ENCODE data around the gene GAREM1.

DNA sequence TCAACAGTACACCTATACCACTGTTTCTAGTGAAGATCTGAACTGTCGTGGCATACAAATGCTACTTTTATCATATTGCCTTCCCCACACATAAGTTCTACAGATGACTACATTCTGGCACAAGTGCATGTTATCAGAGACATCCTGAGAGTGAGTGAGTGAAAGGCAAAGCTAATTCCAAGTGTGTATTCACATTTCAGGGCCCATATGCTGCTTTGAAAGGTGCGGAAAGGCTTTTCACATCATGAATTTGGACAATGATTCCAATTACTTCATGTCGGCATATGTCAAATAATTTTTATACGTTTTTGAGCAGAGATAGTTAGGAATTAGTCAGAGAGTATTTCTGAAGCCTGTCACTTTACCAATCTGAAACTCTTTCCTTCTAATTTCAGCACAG, 101.7 kb downstream of the GAREM1 start:
- TF ChIP-seq, protein P1, sequence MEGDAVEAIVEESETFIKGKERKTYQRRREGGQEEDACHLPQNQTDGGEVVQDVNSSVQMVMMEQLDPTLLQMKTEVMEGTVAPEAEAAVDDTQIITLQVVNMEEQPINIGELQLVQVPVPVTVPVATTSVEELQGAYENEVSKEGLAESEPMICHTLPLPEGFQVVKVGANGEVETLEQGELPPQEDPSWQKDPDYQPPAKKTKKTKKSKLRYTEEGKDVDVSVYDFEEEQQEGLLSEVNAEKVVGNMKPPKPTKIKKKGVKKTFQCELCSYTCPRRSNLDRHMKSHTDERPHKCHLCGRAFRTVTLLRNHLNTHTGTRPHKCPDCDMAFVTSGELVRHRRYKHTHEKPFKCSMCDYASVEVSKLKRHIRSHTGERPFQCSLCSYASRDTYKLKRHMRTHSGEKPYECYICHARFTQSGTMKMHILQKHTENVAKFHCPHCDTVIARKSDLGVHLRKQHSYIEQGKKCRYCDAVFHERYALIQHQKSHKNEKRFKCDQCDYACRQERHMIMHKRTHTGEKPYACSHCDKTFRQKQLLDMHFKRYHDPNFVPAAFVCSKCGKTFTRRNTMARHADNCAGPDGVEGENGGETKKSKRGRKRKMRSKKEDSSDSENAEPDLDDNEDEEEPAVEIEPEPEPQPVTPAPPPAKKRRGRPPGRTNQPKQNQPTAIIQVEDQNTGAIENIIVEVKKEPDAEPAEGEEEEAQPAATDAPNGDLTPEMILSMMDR (IDR thresholded peaks at IDR 0.05; ENCODE audit: low read depth, low read length) = no peak
- TF ChIP-seq EZH2phosphoT487 (IDR thresholded peaks at IDR 0.05; ENCODE audit: low read depth) = no peak
